Measurements from ENCODE around the gene DGKI.

DGKI gene

GRCh38 chr7:137880432-137880831 is 33.7 kb upstream of the DGKI start:
- no peak for TF ChIP-seq CTCF (IDR thresholded peaks at IDR 0.05; ENCODE audit: borderline replicate concordance, control extremely low read depth, extremely low read depth, insufficient read depth, missing control alignments)
- no peak for DNase-seq (ENCODE audit: low spot score)
- in situ Hi-C loops (cut with MboI; ENCODE audit: low sequenced_read_pairs, unreplicated experiment), result no loop called here

- in situ Hi-C loops (cut with MboI; ENCODE audit: low sequenced_read_pairs, unreplicated experiment), result no loop called here
- DNase-seq (ENCODE audit: low spot score), result peak; percentile 69
- TF ChIP-seq CTCF (IDR thresholded peaks at IDR 0.05; ENCODE audit: borderline replicate concordance, control extremely low read depth, extremely low read depth, insufficient read depth, missing control alignments), result no peak
These were observed 32.8 kb upstream of the DGKI start for GRCh38 chr7:137879357-137880158.

GRCh38 chr7:137878333-137878961 is 31.7 kb upstream of the DGKI start:
- in situ Hi-C loops (cut with MboI; ENCODE audit: low sequenced_read_pairs, unreplicated experiment), result no loop called here
- TF ChIP-seq CTCF (IDR thresholded peaks at IDR 0.05; ENCODE audit: borderline replicate concordance, control extremely low read depth, extremely low read depth, insufficient read depth, missing control alignments), result no peak
- DNase-seq (ENCODE audit: low spot score), result no peak

GRCh38 chr7:137877027-137877675 is 30.4 kb upstream of the DGKI start:
- DNase-seq (ENCODE audit: low spot score), result no peak
- in situ Hi-C loops (cut with MboI; ENCODE audit: low sequenced_read_pairs, unreplicated experiment), result no loop called here
- TF ChIP-seq CTCF (IDR thresholded peaks at IDR 0.05; ENCODE audit: borderline replicate concordance, control extremely low read depth, extremely low read depth, insufficient read depth, missing control alignments), result no peak

- DNase-seq (ENCODE audit: low spot score), result no peak
These were observed 29.0 kb upstream of the DGKI start for GRCh38 chr7:137875746-137876145.

More at GRCh38 chr7:137875746-137876145, 29.0 kb upstream of the DGKI start:
- no peak for TF ChIP-seq CTCF (IDR thresholded peaks at IDR 0.05; ENCODE audit: borderline replicate concordance, control extremely low read depth, extremely low read depth, insufficient read depth, missing control alignments)
- in situ Hi-C loops (cut with MboI; ENCODE audit: low sequenced_read_pairs, unreplicated experiment), result no loop called here

All from GM13976 (cell line).